GM19238 (cell line): ENCODE data around the gene PIGP.
"Not testable (repeated sequence)": the region's sequence is repeated elsewhere in the genome, so short reads cannot be mapped to it uniquely, and the experiment has no call there.

Experiments
- DNase-seq: peaks from one replicate; pipeline ENCODE4 v3.0.0; 2011; ENCODE audit warnings: low spot score; ENCODE audit not compliant: insufficient read length

The PIGP gene

DNA sequence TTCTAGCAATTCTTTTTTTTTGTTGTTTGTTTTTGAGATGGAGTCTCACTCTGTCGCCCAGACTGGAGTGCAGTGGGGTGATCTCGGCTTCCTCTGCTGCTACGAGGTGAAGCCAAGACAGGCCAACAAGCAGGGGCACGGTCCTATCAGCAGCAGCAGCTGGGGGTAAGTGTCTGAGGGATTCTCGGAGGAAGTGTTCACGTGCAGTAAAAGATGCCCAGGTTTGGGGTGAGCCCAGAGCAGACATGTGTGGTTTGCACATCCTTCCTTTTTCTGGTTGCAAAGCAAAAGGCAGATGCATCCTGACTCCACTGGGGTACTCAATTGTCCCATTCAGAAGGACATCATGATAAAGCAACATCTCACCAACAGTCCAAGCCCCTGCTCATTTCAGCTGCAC lies 27.7 kb downstream of the PIGP start:
- DNase-seq, result peak; percentile 18

DNA sequence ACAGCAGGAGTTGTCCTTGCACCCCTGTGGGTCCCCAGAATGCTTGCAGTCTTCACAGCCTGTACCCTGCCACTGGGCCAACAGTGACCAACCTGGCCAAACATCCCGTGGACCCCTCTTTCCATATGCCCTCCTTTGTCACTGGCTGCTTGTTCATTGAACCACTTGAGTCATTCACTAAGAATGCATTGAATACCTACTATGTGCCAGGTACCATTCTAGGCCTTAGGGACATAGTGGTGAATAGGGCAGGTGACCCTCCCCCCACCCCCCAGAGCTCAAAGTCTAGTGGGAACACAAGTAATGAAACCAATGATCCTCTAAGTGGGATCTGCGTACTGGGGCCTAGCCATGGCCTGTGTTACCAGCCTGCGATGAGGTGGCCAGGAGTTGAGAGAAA lies 28.2 kb downstream of the PIGP start:
- DNase-seq, result no peak

DNA sequence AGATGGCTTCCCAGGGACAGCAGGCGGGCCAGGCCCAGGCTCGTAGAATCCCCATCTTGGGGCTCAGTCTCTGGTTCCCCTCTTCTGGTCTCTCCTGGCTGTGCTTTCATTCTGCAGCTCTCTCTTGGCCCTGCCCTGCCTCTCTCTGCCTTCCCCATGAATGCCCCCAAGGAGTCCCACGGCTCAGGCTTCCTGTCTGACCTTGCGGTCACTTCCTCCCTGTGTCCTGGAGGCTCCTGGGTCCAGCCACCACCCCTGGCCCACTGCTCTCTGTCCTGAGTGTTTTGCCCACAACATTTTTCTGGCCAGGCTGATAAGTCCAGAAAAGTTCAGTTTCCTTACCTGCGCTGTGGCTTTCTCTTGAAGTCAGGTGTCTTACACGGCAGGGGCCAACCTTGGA lies 29.1 kb downstream of the PIGP start:
- no peak for DNase-seq

DNA sequence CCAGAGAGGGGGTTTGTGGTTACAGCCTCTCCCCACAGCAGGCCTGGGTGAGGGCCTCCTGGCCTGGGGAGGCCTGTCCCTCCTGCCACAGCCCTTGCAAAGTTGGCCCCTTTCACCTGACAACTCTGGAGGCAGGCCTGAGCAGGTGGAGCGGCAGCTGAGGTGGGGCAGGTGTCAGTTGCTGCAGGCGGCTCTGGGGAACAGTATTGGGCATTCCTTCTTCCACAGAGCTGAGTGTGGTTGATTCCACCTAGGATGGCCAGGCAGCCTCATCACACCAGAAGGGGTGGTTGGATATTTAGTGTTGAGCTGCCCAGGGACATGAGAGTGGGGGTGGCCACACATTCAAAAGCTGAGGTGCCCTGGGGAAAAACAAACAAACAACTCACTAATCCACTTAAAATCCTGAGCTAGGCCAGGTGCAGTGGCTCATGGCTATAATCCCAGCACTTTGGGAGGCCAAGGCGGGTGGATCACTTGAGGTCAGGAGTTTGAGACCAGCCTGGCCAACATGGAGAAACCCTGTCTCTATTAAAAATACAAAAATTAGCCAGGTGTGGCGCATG lies 31.1 kb downstream of the PIGP start:
- DNase-seq, result no peak

- DNase-seq, result no peak
Measured at GRCh38 chr21:37040212-37040611, 32.7 kb downstream of the PIGP start.

- DNase-seq, result no peak
Measured at GRCh38 chr21:37039411-37040075, 33.3 kb downstream of the PIGP start.

DNA sequence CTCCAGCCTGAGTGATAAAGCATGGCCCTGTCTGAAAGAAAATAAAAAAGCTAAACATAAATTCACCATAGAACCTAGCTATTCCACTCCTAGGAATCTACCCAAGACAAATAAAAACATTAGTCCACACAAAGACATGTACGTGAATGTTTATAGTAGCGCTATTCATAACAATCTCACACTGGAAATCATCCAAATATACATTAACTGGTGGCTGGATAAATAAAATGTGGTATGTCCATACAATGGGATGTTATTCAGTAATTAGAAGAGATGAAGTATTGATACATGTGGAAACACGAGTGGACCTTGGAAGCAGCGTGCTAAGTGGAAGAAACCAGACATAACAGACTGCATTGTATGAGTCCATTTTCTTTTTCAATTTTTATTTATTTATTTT lies 36.7 kb downstream of the PIGP start:
- no peak for DNase-seq

DNA sequence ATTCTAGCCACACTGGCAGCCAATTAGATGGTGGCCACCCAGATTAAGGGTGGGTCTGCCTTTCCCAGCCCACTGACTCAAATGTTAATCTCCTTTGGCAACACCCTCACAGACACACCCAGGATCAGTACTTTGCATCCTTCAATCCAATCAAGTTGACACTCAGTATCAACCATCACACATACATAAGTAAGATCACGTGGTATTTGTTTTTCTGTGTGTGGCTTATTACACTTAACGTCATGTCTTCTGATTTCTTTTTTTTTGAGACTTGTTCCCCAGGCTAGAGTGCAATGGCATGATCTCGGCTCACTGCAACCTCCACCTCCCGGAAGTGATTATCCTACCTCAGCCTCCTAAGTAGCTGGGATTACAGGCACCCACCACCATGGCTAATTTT lies 38.5 kb downstream of the PIGP start:
- DNase-seq, result not testable (repeated sequence)

DNA sequence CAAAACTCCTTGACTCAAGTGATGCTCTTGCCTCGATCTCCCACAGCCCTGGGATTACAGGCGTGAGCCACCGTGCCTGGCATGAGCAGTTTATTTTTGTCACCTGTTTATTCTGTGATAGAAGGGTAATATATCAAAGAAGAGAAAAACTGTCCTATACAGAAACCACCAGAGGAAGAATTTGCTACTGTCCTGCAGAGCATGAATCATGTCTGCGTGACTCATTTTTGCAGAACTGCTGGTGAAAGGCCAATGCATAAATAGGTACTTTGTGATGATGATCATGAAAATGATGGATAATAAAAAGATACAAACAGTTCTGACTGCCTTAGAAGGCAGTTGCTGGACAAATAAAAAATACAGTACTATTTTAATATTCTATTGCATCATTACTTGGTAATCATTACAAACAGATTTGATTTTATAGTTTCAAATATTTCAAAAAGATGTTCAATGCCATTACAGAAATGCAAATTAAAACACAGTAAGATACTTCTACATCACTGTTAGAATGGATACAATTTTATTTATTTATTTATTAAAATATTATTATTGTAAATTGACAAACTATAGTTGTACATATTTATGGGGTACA lies 39.9 kb downstream of the PIGP start:
- no peak for DNase-seq

- DNase-seq, result no peak
Measured at GRCh38 chr21:37032293-37032692, 40.6 kb downstream of the PIGP start.

- DNase-seq, result no peak
Measured at GRCh38 chr21:37030864-37031263, 42.0 kb downstream of the PIGP start.

DNA sequence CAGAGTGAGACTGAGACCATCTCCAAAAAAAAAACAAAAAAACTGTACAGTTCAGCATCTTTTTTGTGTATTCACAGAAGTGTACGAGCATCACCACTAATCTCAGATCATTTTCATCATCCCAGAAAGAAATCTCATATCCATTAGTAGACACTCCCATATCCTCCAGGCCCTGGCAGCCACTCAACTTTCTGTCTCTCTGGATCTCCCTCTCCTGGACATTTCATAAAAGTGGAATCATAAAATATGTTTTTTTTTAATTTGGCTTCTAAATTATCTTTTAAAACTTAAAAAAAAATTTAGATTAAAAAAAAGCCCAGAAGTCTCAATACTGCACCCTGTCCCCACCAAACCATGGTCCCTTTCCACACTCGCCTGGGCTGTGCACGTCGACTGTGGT lies 44.3 kb downstream of the PIGP start:
- no peak for DNase-seq

- DNase-seq, result no peak
Measured at GRCh38 chr21:37026499-37026898, 46.4 kb downstream of the PIGP start.

DNA sequence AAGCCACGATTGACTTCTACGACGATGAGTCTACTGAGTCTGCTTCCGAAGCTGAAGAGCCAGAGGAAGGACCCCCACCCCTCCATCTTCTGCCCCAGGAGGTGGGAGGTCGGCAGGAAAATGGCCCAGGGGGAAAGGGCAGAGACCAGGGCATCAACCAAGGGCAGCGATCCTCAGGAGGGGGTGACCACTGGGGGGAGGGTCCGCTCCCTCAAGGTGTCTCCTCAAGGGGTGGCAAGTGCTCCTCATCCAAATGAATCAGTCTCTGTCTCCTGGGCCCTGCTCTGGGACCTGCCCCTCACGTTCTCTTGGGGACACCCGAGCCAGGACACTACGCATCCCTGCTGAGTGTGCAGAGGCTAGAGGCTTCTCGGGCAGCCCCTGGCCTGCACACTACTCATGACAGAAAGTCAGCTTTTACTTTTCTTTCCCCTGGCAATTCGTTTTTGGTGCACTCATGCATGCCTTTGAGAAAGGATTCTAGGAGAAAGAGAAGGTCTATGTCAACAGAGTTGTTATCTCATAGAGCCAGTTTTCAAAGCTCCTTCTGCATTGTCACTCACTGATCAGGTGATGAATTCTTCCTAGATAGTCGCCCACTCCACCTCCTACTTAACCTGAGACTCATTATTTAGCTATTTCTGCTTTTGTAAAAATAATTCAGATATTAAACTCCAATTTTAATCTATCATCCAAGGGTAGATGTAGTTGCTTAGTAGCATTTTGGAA lies 54.8 kb downstream of the PIGP start:
- no peak for DNase-seq
